Activated T-cell treated with anti-CD3 and anti-CD28 coated beads, Interleukin-2, amount 50 U/mL, for 48 hours (primary cell): ENCODE measurements around the gene ALS2.

Source experiments
- DNase-seq, 2 experiments: peaks; one replicate each; pipeline ENCODE4 v3.0.0-alpha.2; 2020

ALS2 gene

GRCh38 chr2:201751566-201751965, 29.2 kb downstream of the ALS2 start:
- no peak for DNase-seq

- no peak for DNase-seq
Measured at GRCh38 chr2:201746551-201746950, 34.2 kb downstream of the ALS2 start.

GRCh38 chr2:201735486-201735885, 45.2 kb downstream of the ALS2 start:
- no peak for DNase-seq

GRCh38 chr2:201734111-201734510, 46.6 kb downstream of the ALS2 start:
- no peak for DNase-seq

- no peak for DNase-seq
Measured at GRCh38 chr2:201733544-201733943, 47.2 kb downstream of the ALS2 start.

- DNase-seq: peak; percentile 19 to 26
Measured at GRCh38 chr2:201730651-201731285, 50.0 kb downstream of the ALS2 start.

- no peak for DNase-seq
Measured at GRCh38 chr2:201715459-201715858, 65.3 kb downstream of the ALS2 start.

- no peak for DNase-seq
Measured at GRCh38 chr2:201712726-201713125, 68.0 kb downstream of the ALS2 start.

- DNase-seq: no peak
Measured at GRCh38 chr2:201709747-201710146, 71.0 kb downstream of the ALS2 start.

GRCh38 chr2:201709049-201709448, 71.7 kb downstream of the ALS2 start:
- no peak for DNase-seq

- no peak for DNase-seq
Measured at GRCh38 chr2:201707753-201708152, 73.0 kb downstream of the ALS2 start.

GRCh38 chr2:201707142-201707541, 73.6 kb downstream of the ALS2 start:
- no peak for DNase-seq

- no peak for DNase-seq
Measured at GRCh38 chr2:201704536-201704935, 76.2 kb downstream of the ALS2 start.

GRCh38 chr2:201701646-201702045, 79.1 kb downstream of the ALS2 start:
- DNase-seq: no peak

- DNase-seq: no peak
Measured at GRCh38 chr2:201699416-201699815, 81.3 kb downstream of the ALS2 start.

- no peak for DNase-seq
Measured at GRCh38 chr2:201698588-201699226, 82.0 kb downstream of the ALS2 start, which contains the start of gene MPP4. TSS of gene MPP4 (minus strand) at chr2:201698644. CDS start at chr2:201693954, 4,690 bp downstream.

GRCh38 chr2:201697899-201698298, 82.8 kb downstream of the ALS2 start:
- DNase-seq: no peak

- DNase-seq: no peak
Measured at GRCh38 chr2:201696151-201696659, 84.5 kb downstream of the ALS2 start.

- DNase-seq: no peak
Measured at GRCh38 chr2:201685156-201685555, 95.6 kb downstream of the ALS2 start.

GRCh38 chr2:201680743-201681142, 100.0 kb downstream of the ALS2 start:
- peak; percentile 32 to 45 for DNase-seq

- DNase-seq: no peak
Measured at GRCh38 chr2:201678401-201678800, 102.3 kb downstream of the ALS2 start.

- DNase-seq: no peak
Measured at GRCh38 chr2:201675454-201675853, 105.3 kb downstream of the ALS2 start.

GRCh38 chr2:201674794-201675193, 105.9 kb downstream of the ALS2 start:
- DNase-seq: no peak

- no peak for DNase-seq
Measured at GRCh38 chr2:201674298-201674697, 106.4 kb downstream of the ALS2 start.

GRCh38 chr2:201673546-201673945, 107.2 kb downstream of the ALS2 start:
- DNase-seq: no peak
